ENCODE results near the gene CCIN.
A peak's percentile ranks its signal among the peaks of the same experiment; 100 is the strongest.
"Not testable (repeated sequence)": the region's sequence is repeated elsewhere in the genome, so short reads cannot be mapped to it uniquely, and the experiment has no call there.

CCIN gene

GRCh38 chr9:36141288-36141687, 27.9 kb upstream of the CCIN start:
- DNase-seq = no peak

GRCh38 chr9:36141761-36142160, 27.4 kb upstream of the CCIN start:
- DNase-seq = no peak

GRCh38 chr9:36142510-36143244, 26.5 kb upstream of the CCIN start:
- DNase-seq = peak; percentile 28

GRCh38 chr9:36143245-36143641, 25.9 kb upstream of the CCIN start:
- DNase-seq = no peak

GRCh38 chr9:36144309-36145232, 24.6 kb upstream of the CCIN start:
- peak; percentile 49 for DNase-seq

- no peak for DNase-seq
Measured at GRCh38 chr9:36145970-36146369, 23.2 kb upstream of the CCIN start.

GRCh38 chr9:36146651-36147050, 22.5 kb upstream of the CCIN start:
- DNase-seq = no peak

- DNase-seq = no peak
Measured at GRCh38 chr9:36147441-36148175, 21.6 kb upstream of the CCIN start.

GRCh38 chr9:36148311-36149051, 20.7 kb upstream of the CCIN start:
- DNase-seq = peak; percentile 77

GRCh38 chr9:36149197-36149596, 20.0 kb upstream of the CCIN start:
- no peak for DNase-seq

- DNase-seq = no peak
Measured at GRCh38 chr9:36150574-36151315, 18.4 kb upstream of the CCIN start.

- DNase-seq = peak; percentile 90
Measured at GRCh38 chr9:36151316-36152210, 17.6 kb upstream of the CCIN start.

GRCh38 chr9:36152741-36153438, 16.3 kb upstream of the CCIN start:
- no peak for DNase-seq

- no peak for DNase-seq
Measured at GRCh38 chr9:36153746-36154145, 15.4 kb upstream of the CCIN start.

GRCh38 chr9:36154331-36154952, 14.7 kb upstream of the CCIN start:
- peak; percentile 32 for DNase-seq

- DNase-seq = no peak
Measured at GRCh38 chr9:36156116-36156515, 13.1 kb upstream of the CCIN start.

GRCh38 chr9:36158122-36158521, 11.1 kb upstream of the CCIN start:
- no peak for DNase-seq

GRCh38 chr9:36158917-36159316, 10.3 kb upstream of the CCIN start:
- no peak for DNase-seq

- DNase-seq = not testable (repeated sequence)
Measured at GRCh38 chr9:36159509-36159908, 9.7 kb upstream of the CCIN start.

- not testable (repeated sequence) for DNase-seq
Measured at GRCh38 chr9:36160126-36160525, 9.1 kb upstream of the CCIN start.

Measured in CD4-positive, alpha-beta T cell treated with Interleukin-10 for 1 hour (primary cell).